Measurements from ENCODE around the gene TRIAP1.
"Not testable (repeated sequence)": the region's sequence is repeated elsewhere in the genome, so short reads cannot be mapped to it uniquely, and the experiment has no call there.

The TRIAP1 gene

DNA sequence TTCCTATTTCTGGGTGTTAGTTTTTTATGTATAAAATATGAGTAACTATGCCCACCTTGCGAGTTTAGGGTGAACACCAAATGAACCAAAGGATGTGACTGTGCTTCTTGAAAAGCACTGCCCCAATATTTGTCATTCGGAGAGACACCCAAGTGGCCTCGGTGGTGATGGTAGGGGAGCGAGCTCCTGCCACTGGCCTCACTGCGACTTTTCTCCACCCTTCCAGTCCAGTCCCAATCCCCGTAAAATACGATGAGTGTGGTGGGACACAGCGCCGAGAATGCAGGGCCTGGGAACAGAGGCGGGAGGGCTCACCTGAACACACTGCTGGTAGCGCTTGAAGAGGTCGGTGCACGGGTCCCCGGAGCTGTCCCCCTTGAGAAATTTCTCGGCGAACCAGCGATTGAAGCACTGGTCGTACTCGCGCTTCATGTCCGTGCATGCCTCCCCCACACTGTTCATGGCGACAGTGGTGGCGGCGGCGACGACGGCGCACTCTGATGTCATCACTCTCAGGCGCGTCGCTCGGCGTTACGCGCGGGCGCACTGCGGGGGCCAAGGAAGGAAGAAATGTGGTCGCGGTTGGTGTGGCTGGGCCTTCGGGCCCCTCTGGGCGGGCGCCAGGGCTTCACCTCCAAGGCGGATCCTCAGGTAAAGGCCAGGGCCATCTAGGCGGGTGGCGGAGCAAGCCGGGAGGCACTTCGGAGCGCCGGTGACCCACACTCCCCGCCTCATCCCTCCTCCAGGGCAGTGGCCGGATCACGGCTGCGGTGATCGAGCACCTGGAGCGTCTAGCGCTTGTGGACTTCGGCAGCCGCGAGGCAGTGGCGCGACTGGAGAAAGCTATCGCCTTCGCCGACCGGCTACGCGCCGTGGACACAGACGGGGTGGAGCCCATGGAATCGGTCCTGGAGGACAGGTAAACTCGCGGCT is at the start of gene TRIAP1, which contains the start of gene GATC:
TRIAP1 (minus strand) TSS at position 474 of the 933 bp plus-strand sequence; CDS start at position 462, 12 bp downstream.
GATC (plus strand) TSS at position 534 of the 933 bp plus-strand sequence; CDS start at position 571, 37 bp downstream.
- no peak for FAIRE-seq

- FAIRE-seq = no peak
Observed at GRCh38 chr12:120495186-120495730, 49.1 kb upstream of the TRIAP1 start.

DNA sequence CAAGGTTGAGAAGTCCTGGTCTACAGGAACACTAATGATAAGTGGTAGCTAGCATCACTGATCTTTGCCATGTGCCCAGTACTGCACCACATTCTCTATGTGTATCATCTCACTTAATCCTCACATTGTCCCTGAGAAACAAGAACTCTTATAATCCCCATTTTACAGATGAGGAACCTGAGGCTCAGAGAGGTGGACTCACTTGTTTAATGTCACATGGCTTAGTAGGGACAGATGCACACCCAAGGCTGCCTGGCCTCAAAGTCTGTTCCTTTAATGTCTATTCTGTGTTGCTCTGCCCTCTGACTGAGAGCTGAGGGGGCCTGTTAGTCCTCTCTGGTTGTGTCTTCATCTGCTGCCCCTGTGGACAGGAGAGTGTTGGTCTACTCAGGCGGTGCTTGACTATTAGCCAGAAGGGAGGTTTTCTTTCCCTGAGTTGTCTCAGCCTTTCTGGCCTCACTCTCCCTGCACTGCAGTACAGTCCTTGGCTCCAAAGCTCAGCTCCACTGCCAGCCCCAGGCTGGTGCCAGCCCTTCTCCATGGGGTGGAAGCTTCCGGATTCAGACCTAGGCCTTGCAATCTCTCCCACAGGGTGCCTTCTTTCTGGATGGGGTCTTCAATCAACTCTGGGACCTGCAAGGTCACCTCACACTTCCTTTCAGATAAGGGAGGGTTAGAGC is 44.8 kb upstream of the TRIAP1 start:
- no peak for FAIRE-seq

DNA sequence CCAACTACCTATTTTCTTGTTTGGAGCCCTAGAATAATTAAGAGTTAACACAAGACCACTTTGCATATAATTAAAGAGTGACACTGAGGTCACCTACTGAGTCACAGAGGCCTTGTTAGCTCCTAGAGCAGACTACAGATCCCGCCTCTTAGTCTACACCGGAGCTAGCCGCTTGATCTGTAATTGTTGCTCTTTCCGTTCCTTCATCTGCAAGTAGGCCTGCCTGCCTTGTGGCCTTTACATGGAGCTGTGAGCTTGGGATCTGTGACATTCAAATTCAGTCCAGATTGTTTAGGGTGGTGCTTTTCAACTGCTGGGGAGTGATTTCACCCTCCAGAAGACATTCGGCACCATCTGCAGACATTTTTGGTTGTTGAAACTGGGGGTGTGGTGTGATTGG is 44.1 kb upstream of the TRIAP1 start:
- no peak for FAIRE-seq

- no peak for FAIRE-seq
Observed at GRCh38 chr12:120489018-120489417, 42.8 kb upstream of the TRIAP1 start.

DNA sequence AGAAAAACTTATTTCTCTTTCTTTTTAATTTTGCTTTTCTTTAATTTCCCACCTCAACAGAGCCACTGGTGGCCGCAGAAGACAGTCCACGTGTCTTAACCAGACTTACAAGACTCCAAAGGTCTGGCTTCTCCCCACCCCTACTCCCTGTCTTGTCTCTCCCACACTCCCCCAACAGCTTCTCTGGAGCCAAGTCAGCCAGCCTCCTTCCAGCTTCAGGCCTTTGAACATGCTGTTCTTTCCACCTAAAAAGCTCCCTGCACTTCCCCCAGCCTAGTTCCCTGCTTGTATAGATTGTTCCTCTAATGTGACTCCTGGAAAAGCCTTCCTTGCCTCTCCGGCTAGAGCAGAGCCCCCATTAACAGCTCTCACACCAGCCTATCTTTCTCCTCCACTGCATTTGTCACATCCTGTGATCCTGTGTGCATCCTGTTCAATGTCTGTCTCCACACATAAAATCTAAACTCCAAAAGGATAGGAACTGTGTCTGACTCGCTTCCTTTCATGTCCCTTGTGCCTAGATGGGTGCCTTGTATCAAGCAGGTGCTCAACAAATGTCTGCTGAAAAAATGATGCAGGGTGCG is 42.0 kb upstream of the TRIAP1 start:
- FAIRE-seq = no peak

DNA sequence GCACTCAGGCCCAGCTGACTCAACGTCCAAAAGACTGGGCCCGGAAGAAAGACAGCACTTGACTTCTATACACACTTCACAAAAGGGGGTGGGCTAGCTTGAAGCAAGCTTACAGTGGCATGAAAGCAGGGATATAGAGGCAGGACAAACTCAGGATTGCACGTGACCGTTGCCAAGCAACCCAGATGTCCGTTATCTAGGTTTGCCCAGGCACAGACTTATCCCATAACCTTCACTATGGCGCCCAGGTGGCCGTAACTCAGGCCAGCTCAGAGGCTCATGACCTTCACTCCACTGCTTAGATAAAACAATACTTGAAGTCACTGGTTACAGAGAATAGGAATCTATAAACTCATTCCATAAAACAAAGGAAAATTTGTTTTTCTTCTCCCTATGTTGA is 41.4 kb upstream of the TRIAP1 start:
- FAIRE-seq = not testable (repeated sequence)

DNA sequence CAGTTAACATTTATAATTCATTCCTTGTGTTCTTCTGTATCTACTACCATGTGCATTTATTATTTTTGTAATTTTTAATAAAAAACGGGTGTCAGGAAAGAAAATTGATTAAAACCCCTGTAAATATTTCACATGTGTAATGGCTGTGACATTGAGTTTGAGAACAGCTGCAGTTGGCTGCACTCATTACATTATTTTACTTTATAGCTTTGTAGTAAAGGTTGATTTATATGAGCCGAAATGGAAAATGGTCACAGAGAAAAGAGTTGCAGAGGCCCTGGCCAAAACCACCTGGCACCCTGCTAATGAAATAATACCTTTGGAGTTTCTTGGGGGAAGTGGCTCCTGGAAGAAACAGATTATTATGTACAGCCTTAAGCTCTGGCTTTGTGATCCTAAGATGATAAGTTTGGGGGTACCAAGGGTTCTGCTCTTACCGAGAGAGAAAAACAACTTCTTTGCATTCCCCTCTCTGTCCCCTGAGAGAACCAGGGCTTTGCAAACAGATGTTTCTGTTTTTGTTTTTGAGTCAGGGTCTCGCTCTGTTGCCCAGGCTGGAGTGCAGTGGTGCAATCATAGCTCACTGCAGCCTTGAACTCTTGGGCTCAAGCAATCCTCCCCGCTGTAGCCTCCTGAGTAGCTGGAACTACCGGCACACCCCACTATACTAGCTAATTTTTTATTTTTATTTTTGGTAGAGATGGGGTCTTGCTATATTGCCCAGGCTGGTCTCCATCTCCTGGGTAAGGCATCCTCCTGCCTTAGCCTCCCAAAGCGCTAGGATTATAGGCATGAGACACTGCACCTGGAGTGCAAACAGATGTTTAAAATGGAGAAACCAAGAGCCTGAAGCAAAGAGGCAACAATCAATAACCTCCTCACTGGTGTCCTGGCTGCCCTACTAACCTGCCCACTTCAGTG is 40.0 kb upstream of the TRIAP1 start:
- FAIRE-seq = no peak

- FAIRE-seq = no peak
Observed at GRCh38 chr12:120483621-120484020, 37.4 kb upstream of the TRIAP1 start.

DNA sequence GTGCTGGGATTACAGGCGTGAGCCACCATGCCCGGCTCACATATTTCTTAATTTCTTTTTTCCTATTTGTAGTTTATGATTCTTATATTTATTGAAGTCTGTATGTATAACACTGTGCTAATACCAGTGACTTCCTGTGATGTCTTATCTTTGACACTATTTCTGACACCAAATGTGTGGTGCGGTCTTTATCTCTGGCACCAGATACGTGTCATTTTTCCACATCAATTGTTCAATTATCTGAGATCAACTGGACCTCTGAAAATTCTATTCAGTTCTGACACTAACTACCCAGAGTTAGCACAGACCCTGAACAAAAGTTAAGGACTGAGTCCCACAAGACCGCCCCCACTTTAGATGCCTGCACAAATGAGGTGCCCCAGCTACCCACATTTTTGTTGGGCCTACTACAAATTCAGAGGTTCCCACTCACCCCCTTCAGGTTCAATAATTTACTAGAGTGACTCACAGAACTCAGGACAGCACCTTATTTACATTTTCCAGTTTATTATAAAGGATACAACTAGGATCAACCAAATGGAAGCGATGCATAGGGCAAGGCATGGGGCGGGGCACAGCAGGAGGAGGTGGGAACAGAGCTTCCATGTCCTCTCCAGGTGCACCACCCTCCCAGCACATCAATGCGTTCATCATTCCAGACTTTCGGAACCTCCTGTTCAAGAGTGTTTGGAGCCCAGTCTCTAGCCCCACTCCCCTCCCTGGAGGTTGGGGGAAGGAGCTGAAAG is 35.0 kb upstream of the TRIAP1 start:
- no peak for FAIRE-seq

- no peak for FAIRE-seq
Observed at GRCh38 chr12:120480211-120480610, 34.0 kb upstream of the TRIAP1 start.

GRCh38 chr12:120479458-120479857 is 33.3 kb upstream of the TRIAP1 start:
- FAIRE-seq = no peak

DNA sequence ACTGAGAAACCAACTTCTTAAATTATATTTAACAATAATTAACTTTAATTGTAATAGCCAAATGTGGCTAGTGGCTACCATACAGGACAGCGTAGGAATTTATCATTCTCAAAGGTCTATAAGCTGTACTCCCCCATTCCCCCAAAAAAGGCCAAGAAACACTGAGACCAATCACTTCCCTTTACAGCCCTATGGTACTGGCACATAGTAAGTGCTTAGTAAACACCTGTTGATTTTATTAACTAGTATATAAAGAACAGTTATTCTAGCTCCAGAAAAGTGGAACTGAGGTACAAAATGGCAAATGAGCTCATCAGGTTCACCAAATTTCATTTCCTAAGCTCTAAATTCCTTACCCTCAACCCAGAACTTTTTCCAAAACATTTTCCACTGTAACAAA is 29.5 kb upstream of the TRIAP1 start:
- FAIRE-seq = no peak

DNA sequence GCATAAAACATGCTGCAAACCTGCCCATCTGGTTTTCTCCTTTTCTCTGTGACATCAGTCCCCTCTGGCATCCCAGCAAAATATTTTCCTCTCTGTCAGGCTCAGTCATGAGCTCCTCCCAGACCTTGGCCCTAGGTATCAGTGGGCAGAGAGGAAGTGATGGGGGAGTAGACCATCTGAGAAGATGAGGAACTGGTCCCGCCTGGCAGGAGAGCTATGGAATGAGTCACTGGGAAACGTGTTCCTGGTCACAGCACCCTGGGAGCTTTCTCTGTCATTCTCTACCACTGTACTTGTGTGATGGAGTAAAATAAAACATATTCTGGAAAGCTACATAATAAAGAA is 28.4 kb upstream of the TRIAP1 start:
- FAIRE-seq = no peak

DNA sequence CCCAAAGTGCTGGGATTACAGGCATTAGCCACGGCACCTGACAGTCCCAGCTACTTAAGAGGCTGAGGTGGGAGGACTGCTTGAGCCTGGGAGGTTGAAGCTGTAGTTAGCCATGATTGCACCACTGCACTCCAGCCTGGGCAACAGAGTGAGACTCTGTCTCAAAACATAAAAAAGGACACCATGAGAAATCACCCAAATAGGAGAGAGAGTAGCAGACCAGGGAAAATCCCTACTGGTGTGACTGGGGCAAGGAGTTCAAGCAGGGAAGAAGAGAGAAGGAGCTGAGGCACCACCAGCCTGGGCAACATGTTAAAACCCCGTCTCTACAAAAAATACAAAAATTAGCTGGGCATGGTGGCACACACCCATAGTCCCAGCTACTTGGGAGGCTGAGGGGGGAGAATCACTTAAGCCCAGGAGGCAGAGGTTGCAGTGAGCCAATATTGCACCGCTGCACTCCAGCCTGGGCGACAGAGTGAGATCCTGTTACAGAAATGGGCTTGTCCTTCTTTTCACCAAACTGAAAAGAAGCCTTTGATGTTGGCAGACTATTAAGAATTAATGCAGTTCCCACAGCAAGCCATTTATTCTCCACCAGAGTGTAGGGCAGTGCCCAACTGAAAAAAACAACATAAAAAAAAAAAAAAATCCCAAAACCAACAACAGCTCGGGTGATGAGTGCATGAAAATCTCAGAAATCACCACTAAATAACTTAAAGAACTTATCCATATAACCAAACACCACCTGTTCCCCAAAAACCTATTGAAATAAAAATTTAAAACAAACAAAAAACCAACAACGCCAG is 27.8 kb upstream of the TRIAP1 start:
- FAIRE-seq = no peak

DNA sequence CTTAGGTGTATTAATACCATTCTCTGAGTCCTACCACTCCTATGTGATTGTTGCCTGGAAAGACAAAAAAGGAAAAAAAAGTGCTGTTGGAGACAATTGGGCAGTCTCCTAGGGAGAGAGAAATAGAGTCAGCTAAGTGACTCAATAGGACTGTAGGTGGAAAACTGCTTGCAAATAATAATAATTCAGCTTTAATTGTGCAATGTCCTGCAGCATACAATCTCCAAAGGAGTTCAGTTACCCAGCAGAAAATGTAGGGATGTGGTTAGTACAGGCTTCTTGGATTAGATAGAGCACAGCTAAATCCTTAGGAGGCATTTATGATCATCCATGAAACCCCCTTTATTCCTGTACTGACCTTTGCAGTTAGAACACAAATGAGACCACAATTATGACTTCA is 26.3 kb upstream of the TRIAP1 start:
- FAIRE-seq = no peak

- FAIRE-seq = no peak
Observed at GRCh38 chr12:120470150-120470784, 24.1 kb upstream of the TRIAP1 start.

GRCh38 chr12:120469450-120470149 is 23.4 kb upstream of the TRIAP1 start, which contains the start of gene SRSF9:
TSS of gene SRSF9 (minus strand) at chr12:120469748. CDS start at chr12:120469609, 139 bp downstream.
- no peak for FAIRE-seq

DNA sequence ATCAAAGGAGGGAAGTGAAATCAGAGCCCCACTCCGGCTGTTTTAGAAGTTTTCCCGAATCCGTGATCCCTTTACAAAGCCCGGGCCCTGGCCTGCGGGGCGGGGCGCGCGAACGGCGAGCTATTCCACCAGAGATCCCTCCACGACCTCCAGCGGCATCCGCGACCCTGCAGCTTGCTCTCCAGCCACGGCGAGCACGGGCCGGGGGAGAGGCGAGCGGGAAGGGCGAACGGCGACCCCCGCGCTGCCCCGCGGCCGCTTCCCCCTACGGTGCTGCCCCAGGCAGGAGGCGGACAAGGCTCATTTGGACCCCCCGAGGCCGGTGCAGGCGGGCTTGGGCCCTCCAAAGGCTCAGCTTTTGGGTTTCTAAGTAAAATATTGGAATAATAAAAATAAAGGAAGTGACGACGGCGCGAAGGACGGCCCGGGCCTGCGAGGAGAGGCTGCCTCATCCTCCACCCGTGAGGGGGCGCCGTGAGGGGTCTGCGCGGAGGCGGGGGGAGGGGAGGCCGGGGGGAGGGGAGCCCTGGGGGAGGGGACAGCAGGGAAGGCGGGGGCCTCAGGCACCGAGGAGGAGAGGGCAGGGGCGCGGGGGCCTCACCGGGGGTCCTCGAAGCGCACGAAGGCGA is 22.8 kb upstream of the TRIAP1 start:
- no peak for FAIRE-seq

All from A204.1 (cell line).